GM18520 (cell line): ENCODE results near the gene ATP10A.

Experiments used
- ATAC-seq: cut with Tn5 transposase; IDR thresholded peaks from one replicate; pipeline ENCODE4 v1.9.1; 2021; ENCODE audit not compliant: unreplicated experiment

The ATP10A gene

GRCh38 chr15:25708391-25708790 lies 154.7 kb downstream of the ATP10A start:
- ATAC-seq, result no peak

DNA sequence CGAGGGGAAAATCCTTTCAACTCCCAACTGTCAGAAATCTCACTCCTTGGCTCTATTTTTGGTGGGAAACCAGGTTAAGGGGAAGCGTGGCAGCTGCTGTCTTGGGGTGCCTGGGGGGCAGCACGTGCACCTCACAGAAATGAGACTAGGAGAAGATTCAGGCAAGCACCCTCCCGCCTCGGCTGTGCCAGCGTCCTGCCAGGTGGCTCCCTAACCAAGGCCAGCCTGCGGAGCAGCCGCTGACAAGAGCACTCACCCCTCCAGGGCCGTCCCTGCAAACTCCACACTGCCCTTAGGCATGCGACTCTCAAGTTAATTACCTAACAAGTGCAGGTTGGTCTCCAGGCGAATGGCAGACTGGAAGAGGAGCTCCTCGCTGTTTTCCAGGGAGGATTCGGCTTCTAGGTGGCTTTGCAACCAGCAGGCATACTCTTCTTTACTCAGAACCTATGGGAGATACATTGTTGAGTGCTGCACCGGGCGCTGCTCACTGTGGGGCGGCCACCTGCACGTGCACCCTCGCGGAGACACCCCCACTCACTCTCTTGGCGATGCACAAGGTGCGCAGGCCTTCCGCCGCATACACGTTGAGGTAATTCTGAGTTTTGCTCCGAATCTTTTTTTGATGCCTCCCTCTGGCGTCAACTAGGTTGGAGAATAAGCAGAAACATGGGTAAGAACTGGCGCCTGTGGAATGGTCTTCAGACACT lies 155.3 kb downstream of the ATP10A start:
- no peak for ATAC-seq

DNA sequence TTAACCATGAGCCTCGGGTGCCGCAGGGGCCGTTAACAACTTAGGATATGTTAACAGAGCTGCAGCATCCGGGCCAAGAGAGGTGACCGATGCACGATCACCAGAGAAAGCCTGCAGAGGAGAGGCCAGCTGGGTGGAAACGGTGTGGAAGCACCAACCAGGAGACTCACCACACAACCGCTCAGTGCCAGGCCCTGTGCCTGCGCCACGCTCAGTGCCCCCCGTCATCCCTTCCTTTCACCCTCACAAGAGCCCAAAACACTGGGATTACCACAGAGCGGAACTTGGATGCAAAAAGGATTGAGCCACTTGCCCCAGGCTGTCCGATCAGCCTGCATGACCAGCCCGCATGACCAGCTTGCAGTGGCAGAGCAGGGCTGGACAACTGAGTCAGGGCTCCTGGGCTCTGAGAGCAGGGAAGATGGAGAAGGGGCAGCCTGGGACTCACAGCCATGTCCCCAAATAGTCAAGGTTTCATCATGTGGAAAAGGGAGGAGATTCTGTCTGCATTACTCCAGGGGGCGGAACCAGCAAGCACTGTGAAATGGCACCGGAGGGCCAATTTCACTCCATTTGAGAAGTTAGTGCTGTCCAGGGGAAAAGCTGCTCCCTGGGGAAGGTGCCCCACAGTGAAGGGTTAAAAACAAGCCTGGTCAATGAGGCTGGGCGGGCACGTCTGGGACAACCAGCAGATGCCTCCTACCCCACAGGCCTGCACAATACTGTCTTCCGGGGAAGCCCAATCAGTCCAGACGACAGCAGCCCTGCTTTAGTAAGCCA lies 156.8 kb downstream of the ATP10A start:
- ATAC-seq, result no peak

DNA sequence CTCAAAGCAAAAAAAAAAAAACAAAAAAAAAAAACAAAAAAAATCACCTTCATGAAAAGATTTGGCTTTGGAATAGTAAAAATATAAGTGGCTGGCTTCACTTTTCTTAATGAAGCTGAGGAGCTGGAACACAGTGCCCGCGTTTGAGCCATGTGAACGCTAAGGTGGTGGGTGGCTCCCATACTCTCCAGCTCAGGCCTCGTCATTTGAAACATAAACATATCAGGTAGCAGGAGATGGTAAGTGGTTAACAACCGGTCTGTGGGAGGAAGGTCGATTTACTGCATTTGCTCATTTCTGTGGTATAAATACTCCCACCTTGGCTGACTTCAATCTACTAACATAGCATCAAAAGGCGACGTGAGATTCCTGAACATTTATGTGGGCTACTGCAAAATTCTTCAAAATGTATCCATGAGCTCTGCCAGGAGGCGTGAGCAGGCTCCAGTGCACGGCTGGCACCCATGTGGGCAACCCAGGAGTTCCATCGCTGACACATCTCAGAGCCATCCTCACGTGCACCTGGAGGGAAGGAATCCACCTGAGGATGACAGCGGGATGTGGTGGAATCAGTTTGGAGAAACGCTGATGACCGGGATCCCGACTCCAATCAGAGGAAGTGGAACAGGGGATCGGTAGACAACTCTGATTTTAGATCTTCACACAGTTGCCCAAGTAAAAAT lies 157.6 kb downstream of the ATP10A start:
- no peak for ATAC-seq

DNA sequence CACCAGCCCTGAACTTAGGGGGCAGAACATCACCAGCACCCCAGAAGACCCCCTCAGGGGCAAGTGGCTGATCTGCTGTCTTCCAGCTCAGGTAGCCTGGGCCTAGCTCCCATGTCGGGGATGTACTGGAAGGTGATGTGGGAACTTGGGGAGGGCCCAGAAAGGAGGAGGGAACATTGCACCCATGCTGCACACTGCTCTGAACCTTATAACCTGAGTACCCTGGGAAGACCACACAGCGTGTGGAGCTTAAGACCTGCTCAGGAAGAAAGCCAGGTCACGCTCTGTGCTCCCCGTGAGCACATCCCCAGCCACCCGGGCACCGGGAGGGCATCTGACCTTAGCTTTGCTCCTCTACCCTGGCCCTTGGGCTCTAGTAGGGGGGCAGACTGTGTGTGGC lies 159.4 kb downstream of the ATP10A start:
- ATAC-seq, result no peak

- ATAC-seq, result no peak
These were observed 161.2 kb downstream of the ATP10A start for GRCh38 chr15:25701721-25702465.

- no peak for ATAC-seq
These were observed 162.2 kb downstream of the ATP10A start for GRCh38 chr15:25700916-25701315.

GRCh38 chr15:25697586-25697985 lies 165.5 kb downstream of the ATP10A start:
- ATAC-seq, result no peak

DNA sequence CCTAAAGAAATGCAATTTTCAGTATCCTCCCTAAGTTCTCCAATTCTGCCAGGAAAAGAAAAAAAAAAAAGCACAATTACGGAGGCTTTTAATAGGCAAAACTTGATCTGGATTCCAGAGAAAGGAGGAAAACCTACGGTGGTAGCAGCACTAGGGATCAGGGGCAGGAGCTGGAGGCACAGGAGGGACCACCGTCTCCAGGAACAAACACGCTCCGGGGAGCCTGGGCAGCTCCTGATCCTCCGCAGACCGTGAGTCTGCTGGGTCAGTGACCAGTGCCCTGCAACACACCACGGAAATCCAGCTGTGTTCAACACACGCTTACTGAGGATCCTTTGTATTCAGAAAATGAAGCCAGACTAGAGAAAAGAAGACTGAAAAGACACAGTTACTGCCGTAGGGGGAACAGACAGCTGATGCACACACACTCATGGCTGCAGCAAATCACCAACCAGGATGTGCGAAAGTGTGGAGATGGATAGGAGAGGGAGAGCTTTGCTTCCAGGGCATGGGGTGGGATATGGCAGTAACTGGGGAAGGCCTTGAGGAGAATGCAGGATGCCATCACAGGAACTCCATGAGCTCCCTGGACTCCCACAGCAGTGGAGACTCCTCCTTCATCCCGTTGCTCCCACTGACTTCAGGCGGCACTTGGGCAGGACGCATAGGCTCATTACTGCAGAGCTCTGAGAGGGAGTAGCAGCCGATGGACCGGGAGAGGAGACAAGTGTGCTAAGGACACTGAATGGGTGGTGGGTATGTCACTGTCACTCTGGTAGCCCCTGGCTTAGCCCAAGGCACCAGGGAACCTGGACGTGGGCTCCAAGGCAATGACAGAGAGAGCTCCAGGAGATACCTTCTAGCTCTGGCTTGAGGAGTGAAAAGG lies 167.0 kb downstream of the ATP10A start:
- ATAC-seq, result no peak

DNA sequence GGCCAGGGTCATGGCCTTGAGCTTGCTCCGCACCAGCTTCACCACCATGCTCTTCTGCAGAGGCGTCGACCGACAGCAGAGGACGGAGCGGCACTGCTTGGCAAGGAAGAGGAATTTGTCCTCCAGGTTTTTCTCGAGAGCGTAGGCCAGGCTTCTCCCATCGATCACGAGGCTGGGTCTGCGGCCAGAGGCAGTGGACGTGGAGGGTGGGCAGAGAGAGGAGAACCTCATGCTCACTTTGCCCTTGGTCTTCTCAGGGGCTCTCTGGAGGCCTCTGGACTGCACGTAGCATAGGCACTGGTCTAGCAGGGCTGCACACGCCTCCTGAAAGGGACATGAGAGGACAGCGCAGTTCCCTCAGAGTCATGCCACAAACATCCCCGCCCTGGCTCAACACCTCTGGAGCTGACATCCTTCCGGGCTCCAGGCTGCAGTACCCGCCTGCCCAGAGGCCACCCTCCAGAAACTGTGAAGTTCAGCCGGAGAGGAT lies 168.3 kb downstream of the ATP10A start:
- ATAC-seq, result no peak

GRCh38 chr15:25694239-25694584 lies 168.9 kb downstream of the ATP10A start:
- no peak for ATAC-seq

DNA sequence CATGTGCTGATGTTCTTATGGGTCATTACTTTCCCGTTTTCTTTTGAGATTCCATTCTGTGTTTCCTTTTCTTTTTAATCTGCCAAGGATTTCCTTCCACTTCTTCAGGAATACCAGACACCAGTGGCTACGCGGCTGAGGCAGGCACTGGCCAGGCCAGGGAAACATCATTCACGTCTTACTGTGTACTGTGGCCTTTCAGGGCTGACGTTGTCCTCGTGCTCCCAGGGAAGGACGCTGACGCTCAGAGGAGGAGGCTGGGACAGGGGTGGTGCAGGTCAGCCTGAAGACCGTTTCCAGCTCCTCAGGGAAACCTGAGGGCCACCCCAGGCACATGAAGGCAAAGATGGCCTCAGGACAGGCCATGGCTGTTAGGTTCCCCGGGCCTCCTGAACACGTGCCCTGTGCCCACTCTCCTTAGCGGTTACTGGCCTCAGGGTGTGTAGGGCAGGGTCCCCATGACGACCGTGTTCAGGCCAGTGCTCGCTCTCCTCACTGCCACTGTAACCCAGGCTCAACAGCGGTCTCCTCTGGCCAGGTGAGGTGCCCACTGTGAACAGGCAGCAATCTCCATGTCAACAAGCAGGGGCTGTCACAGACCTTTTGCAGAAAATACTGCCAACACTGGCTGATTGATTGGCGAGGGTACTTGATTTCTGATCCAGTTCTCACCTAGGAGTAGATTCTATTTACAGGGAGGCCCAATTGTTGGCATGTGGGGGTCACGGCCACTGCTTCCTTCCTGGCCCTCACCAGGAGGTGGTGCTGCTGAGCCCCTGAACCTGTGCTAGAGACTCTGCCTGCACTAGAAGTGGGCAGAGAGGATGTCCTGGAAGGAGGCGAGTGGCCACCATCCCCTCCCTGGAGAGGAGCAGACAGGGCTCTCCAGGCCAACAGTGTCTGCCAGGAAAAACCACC lies 169.5 kb downstream of the ATP10A start:
- ATAC-seq, result no peak

DNA sequence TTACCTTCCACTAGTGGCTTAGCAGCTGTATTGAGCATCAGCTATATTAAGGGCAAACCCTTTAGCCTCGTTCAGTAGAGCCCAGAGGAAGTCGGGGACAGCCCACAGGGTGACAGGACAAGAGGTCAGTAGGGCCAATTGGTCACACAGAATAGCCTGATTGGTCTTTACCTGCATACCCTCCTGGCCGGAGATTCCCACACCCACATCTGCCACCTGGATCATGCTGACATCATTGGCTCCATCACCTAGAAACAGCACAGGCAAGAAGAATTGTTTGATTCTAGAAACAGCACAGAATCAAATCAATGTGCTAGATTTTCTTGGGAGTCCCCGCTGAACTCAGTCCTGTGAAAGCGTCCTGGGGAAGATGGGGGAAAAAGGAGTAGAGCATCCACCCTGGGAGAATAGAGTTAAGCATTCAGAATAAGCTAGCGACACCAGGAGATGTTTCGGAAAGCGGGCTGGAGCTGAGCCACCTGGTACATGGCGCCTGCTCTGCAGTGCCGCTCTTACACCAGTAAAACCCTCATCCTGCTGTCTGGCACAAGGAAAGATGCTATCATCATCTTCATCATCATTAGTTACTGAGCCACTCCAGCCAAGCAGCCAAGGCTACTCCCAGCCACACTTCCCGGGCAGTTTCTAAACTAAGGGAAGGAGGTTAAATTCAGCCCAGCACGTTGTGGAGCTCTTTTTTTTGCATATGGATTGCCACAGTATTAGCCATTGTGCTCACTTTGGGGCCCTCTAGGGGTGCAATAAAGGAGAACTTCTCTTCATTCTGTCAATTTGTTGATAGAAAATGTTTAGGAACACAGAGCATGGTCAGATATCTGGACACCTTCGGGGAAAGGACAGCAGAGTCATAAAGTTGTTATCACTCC lies 171.3 kb downstream of the ATP10A start:
- ATAC-seq, result no peak

GRCh38 chr15:25690673-25691543 lies 172.2 kb downstream of the ATP10A start:
- no peak for ATAC-seq

- no peak for ATAC-seq
These were observed 173.5 kb downstream of the ATP10A start for GRCh38 chr15:25689592-25689991.

GRCh38 chr15:25688166-25688565 lies 175.0 kb downstream of the ATP10A start:
- ATAC-seq, result no peak

DNA sequence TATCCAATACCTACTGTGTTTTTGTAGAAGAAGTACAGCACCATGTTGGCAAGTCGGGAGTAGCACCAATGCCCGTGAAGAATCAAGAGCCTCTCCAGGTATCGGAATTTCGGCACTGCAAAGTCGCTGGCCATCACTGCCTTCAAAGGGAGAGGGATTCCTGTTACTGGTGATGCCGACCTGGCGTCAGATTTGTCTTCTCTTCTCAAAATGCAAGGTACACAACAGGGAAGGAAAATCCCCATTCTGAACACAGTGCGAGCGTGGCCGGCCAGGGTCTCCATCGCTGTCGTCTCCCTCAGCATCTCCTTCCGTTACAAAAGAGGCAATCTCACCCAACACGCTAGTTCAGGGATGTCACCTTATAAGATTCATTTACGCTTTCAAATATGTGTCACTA lies 175.4 kb downstream of the ATP10A start:
- no peak for ATAC-seq
